Hematopoietic multipotent progenitor cell treated with erythropoietin and hydrocortisone succinate and interleukin-3 and kit ligand, for 17 days (in vitro differentiated cells): ENCODE measurements around the gene SOD3.

ENCODE experiments used
- DNase-seq: peaks from one replicate; pipeline ENCODE4 v3.0.0-alpha.2; 2015; ENCODE audit warnings: low spot score

Gene SOD3

GRCh38 chr4:24805067-24805466 lies 9.7 kb downstream of the SOD3 start:
- no peak for DNase-seq

- no peak for DNase-seq
These were observed 10.2 kb downstream of the SOD3 start for GRCh38 chr4:24805566-24805965.

GRCh38 chr4:24806206-24806990 lies 11.0 kb downstream of the SOD3 start:
- no peak for DNase-seq

GRCh38 chr4:24807611-24808010 lies 12.2 kb downstream of the SOD3 start:
- DNase-seq, result no peak

GRCh38 chr4:24808261-24808660 lies 12.9 kb downstream of the SOD3 start:
- no peak for DNase-seq

- no peak for DNase-seq
These were observed 13.6 kb downstream of the SOD3 start for GRCh38 chr4:24808955-24809354.

GRCh38 chr4:24809376-24809775 lies 14.0 kb downstream of the SOD3 start:
- DNase-seq, result no peak

GRCh38 chr4:24809815-24810405 lies 14.5 kb downstream of the SOD3 start:
- DNase-seq, result no peak

- no peak for DNase-seq
These were observed 15.7 kb downstream of the SOD3 start for GRCh38 chr4:24810871-24811631.

- no peak for DNase-seq
These were observed 18.4 kb downstream of the SOD3 start for GRCh38 chr4:24813732-24814131.

GRCh38 chr4:24816797-24817196 lies 21.4 kb downstream of the SOD3 start:
- no peak for DNase-seq

GRCh38 chr4:24820541-24820940 lies 25.2 kb downstream of the SOD3 start:
- DNase-seq, result no peak

GRCh38 chr4:24824720-24825119 lies 29.3 kb downstream of the SOD3 start:
- DNase-seq, result no peak

GRCh38 chr4:24831637-24832036 lies 36.3 kb downstream of the SOD3 start:
- no peak for DNase-seq

GRCh38 chr4:24835696-24836095 lies 40.3 kb downstream of the SOD3 start:
- DNase-seq, result no peak

GRCh38 chr4:24836661-24837242 lies 41.4 kb downstream of the SOD3 start:
- no peak for DNase-seq

- DNase-seq, result no peak
These were observed 42.0 kb downstream of the SOD3 start for GRCh38 chr4:24837336-24837735.

- DNase-seq, result no peak
These were observed 42.4 kb downstream of the SOD3 start for GRCh38 chr4:24837781-24838180.

- no peak for DNase-seq
These were observed 45.0 kb downstream of the SOD3 start for GRCh38 chr4:24840362-24840761.

GRCh38 chr4:24840826-24841543 lies 45.6 kb downstream of the SOD3 start:
- no peak for DNase-seq

GRCh38 chr4:24842356-24842755 lies 47.0 kb downstream of the SOD3 start:
- DNase-seq, result no peak

- DNase-seq, result no peak
These were observed 47.7 kb downstream of the SOD3 start for GRCh38 chr4:24843096-24843495.
